Measurements from ENCODE around the gene FLNC.

The FLNC gene

GRCh38 chr7:128835231-128835751 lies 5.1 kb downstream of the FLNC start:
- H3K4me1 Mint-ChIP-seq, result peaks cover 29% of the 10 kb centered on the region
- peaks cover 52% of the 10 kb centered on the region for H3K27me3 Mint-ChIP-seq
- H3K27ac Mint-ChIP-seq, result no peak overlapping the region
- H3K9me3 Mint-ChIP-seq, result no peaks in the 10 kb centered on the region
- no peak overlapping the region for H3K4me3 Mint-ChIP-seq
- ATAC-seq, result no peak
- no peaks in the 10 kb centered on the region for H3K36me3 Mint-ChIP-seq

DNA sequence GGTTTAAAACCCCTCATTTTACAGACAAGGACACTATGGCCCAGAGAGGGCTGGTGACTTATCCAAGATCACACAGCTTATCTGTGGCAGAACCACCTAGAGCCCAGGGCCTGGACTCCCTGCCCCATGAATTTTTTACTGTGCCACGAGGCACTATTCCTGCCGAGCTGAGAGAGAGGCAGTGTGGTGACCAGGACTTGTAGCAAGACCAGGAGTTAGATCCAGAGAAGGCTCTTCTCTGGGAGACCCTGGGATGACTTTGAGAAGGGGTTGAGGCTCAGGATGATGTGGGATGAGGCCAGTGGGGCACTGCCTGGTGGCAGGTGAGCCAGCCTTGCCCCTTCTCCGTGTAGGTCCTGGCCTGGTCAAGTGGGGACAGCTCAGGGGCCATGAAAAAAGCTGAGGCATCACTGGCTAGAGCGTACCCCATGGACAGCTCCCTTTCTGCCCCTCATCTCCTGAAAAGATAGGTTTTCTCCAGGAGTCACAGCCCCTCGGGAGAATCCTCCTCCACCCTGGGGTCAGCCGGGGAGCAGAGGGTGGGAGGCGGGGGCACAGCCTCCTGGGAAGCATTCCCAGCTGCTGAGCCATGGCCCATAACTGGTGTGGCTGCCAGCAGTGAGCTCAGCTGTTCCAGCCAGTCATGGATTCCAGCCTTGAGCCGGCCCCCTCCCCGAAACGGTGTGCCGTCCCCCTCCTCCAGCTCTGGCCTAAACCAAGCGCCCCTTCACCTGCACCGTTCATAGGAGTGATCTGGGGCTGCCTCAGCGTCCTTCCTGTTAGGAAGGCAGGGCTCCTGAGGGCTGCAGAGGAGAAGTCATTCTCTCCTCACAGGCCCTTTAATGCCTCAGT lies 5.8 kb downstream of the FLNC start:
- ATAC-seq, result no peak
- H3K27me3 Mint-ChIP-seq, result peaks cover 51% of the 10 kb centered on the region
- no peaks in the 10 kb centered on the region for H3K9me3 Mint-ChIP-seq
- no peak overlapping the region for H3K4me3 Mint-ChIP-seq
- H3K4me1 Mint-ChIP-seq, result peaks cover 29% of the 10 kb centered on the region
- no peak overlapping the region for H3K27ac Mint-ChIP-seq
- H3K36me3 Mint-ChIP-seq, result no peaks in the 10 kb centered on the region

DNA sequence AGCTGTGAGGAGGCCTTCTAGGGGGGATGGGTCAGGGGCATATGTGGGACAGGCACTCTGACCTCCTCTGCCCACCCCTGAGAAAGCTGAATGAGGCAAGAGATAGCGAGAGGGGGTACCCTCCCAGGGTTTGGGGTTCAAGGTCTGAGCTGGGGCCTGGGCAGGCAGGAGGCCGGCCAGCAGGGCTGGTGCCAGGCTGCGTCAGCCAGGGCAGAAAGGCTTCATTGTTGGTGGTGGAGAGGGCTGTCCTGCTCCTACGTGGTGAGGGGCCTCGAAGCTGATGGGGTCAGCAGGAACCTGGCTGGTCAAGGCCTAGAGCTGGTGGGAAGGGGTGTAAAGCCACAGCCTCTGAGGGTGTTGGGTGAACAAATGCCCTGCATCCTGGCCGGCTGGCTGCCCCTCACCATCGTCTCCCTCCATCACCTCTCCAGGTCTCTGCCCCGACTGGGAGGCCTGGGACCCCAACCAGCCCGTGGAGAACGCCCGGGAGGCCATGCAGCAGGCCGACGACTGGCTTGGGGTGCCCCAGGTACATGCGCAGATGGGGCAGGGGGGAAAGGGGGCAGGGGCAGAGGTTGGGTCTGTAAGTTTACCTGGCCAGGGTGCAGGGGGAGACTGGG lies 6.6 kb downstream of the FLNC start:
- no peaks in the 10 kb centered on the region for H3K9me3 Mint-ChIP-seq
- H3K27me3 Mint-ChIP-seq, result peaks cover 43% of the 10 kb centered on the region
- no peaks in the 10 kb centered on the region for H3K36me3 Mint-ChIP-seq
- no peak for ATAC-seq
- no peak overlapping the region for H3K27ac Mint-ChIP-seq
- H3K4me3 Mint-ChIP-seq, result no peak overlapping the region
- peaks cover 29% of the 10 kb centered on the region for H3K4me1 Mint-ChIP-seq

GRCh38 chr7:128837521-128837921 lies 7.3 kb downstream of the FLNC start:
- no peak for ATAC-seq
- H3K27ac Mint-ChIP-seq, result no peak overlapping the region
- no peaks in the 10 kb centered on the region for H3K9me3 Mint-ChIP-seq
- peaks cover 36% of the 10 kb centered on the region for H3K27me3 Mint-ChIP-seq
- no peak overlapping the region for H3K4me3 Mint-ChIP-seq
- no peaks in the 10 kb centered on the region for H3K36me3 Mint-ChIP-seq
- H3K4me1 Mint-ChIP-seq, result peaks cover 27% of the 10 kb centered on the region

DNA sequence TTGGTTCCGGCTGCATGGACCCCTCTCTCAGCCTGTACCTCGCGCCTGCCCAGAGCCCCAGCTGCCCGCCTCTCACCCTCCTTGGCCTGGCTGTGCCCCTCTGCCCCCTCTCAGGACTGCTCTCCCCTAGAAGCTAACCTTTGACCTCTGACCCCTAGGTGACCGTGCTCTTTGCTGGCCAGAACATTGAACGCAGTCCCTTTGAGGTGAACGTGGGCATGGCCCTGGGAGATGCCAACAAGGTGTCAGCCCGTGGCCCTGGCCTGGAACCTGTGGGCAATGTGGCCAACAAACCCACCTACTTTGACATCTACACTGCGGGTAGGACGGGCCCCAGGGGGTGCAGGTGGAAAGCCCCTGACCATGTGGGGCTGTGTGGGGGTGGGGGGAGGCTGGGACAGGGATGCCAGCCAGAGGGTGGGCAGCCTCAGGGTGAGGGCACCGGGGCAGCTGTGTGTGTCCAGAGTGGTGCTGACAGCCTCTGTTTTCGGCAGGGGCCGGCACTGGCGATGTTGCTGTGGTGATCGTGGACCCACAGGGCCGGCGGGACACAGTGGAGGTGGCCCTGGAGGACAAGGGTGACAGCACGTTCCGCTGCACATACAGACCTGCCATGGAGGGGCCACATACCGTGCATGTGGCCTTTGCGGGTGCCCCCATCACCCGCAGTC lies 8.0 kb downstream of the FLNC start:
- Mint-ChIP-seq H3K27me3 (peaks cover 29% of the 10 kb centered on the region), H3K36me3 (no peaks in the 10 kb centered on the region), H3K27ac (no peak overlapping the region), H3K9me3 (no peaks in the 10 kb centered on the region), H3K4me1 (peaks cover 26% of the 10 kb centered on the region), H3K4me3 (no peak overlapping the region)
- no peak for ATAC-seq

- Mint-ChIP-seq H3K27me3 (peaks cover 24% of the 10 kb centered on the region), H3K4me3 (no peak overlapping the region), H3K27ac (no peak overlapping the region), H3K9me3 (no peaks in the 10 kb centered on the region), H3K4me1 (peaks cover 26% of the 10 kb centered on the region), H3K36me3 (no peaks in the 10 kb centered on the region)
- ATAC-seq, result no peak
These were observed 8.9 kb downstream of the FLNC start for GRCh38 chr7:128838981-128839731.

- Mint-ChIP-seq H3K4me3 (no peak overlapping the region), H3K27ac (no peak overlapping the region), H3K9me3 (no peaks in the 10 kb centered on the region), H3K4me1 (peaks cover 26% of the 10 kb centered on the region), H3K36me3 (no peaks in the 10 kb centered on the region), H3K27me3 (peaks cover 20% of the 10 kb centered on the region)
- ATAC-seq, result no peak
These were observed 9.6 kb downstream of the FLNC start for GRCh38 chr7:128839751-128840177.

DNA sequence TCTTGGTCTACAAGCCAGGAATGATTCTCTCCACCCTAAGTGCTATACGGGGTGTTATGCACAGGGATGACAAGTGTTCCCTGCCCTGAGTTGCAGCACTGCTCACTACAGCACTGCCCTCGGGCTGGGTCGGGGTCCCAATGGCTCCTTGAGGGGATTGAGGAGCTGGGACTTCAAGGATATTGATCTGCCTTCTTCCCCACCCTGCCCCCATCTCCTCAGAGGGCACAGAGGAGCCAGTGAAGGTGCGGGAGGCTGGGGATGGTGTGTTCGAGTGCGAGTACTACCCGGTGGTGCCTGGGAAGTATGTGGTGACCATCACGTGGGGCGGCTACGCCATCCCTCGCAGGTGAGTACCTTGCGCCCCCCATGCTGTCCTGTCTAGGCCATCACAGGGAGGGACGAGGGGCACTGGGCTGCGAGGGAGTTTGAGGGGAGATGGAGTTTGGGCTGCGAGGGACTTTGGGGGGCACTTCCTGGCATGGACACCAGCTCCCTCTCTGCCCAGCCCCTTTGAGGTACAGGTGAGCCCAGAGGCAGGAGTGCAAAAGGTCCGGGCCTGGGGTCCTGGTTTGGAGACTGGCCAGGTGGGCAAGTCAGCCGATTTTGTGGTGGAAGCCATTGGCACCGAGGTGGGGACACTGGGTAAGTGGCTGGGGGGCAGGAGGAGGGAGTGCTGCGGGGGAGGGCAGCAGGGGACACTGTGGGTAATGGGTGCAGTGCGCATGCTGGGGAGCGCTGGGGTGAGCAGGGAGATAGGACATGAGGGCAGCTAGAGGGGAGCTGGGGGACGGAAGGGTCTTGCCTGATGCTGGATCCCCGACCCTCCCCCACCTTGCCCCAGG lies 10.3 kb downstream of the FLNC start:
- no peak overlapping the region for H3K27ac Mint-ChIP-seq
- ATAC-seq, result no peak
- peaks cover 26% of the 10 kb centered on the region for H3K4me1 Mint-ChIP-seq
- no peak overlapping the region for H3K4me3 Mint-ChIP-seq
- no peaks in the 10 kb centered on the region for H3K9me3 Mint-ChIP-seq
- H3K27me3 Mint-ChIP-seq, result peaks cover 20% of the 10 kb centered on the region
- H3K36me3 Mint-ChIP-seq, result no peaks in the 10 kb centered on the region

GRCh38 chr7:128841171-128841690 lies 11.0 kb downstream of the FLNC start:
- H3K4me1 Mint-ChIP-seq, result peaks cover 26% of the 10 kb centered on the region
- no peaks in the 10 kb centered on the region for H3K9me3 Mint-ChIP-seq
- no peaks in the 10 kb centered on the region for H3K36me3 Mint-ChIP-seq
- no peak overlapping the region for H3K27ac Mint-ChIP-seq
- H3K4me3 Mint-ChIP-seq, result no peak overlapping the region
- peak; percentile 65 for ATAC-seq
- peaks cover 18% of the 10 kb centered on the region for H3K27me3 Mint-ChIP-seq

DNA sequence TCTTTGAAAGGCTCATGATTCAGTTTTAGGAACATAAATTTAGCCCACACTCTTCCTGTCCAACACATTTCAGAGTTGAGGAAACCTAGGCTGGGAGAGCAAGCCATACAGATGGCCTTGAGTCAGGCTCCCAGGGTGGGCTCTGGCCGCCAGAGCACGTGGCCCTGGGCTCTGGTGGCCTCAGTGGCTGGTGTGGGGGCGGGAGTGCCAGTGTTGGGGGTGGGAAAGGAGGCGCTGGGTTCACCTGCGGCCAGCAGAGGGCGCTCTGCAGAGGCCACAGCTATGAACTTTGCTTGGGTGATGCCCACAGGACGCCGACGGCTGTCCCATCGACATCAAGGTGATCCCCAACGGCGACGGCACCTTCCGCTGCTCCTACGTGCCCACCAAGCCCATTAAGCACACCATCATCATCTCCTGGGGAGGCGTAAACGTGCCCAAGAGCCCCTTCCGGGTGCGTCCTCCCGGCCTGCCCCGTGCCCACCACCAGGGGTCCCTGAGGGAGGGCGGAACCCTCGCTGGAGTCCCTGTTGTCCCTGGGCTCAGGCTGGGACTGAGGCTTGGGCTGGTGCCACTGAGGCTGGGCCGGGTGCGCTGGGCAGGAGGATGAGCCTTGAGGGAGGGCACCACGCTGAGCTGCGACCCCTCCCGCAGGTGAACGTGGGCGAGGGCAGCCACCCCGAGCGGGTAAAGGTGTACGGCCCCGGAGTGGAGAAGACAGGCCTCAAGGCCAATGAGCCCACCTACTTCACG lies 11.9 kb downstream of the FLNC start:
- Mint-ChIP-seq H3K9me3 (no peaks in the 10 kb centered on the region), H3K36me3 (no peaks in the 10 kb centered on the region), H3K27me3 (peaks cover 10% of the 10 kb centered on the region), H3K4me1 (peaks cover 26% of the 10 kb centered on the region), H3K27ac (no peak overlapping the region), H3K4me3 (no peak overlapping the region)
- ATAC-seq, result no peak

- Mint-ChIP-seq H3K9me3 (no peaks in the 10 kb centered on the region), H3K27ac (no peak overlapping the region), H3K4me3 (no peak overlapping the region), H3K27me3 (peaks cover 10% of the 10 kb centered on the region), H3K36me3 (no peaks in the 10 kb centered on the region), H3K4me1 (peaks cover 26% of the 10 kb centered on the region)
- ATAC-seq, result no peak
These were observed 12.8 kb downstream of the FLNC start for GRCh38 chr7:128842674-128843641.

GRCh38 chr7:128843938-128844621 lies 13.9 kb downstream of the FLNC start:
- no peaks in the 10 kb centered on the region for H3K9me3 Mint-ChIP-seq
- no peak overlapping the region for H3K27ac Mint-ChIP-seq
- no peak for ATAC-seq
- H3K36me3 Mint-ChIP-seq, result no peaks in the 10 kb centered on the region
- H3K4me1 Mint-ChIP-seq, result peaks cover 26% of the 10 kb centered on the region
- no peak overlapping the region for H3K4me3 Mint-ChIP-seq
- H3K27me3 Mint-ChIP-seq, result peaks cover 10% of the 10 kb centered on the region

Measured in stimulated activated memory B cell treated with anti-CD40 and anti-IgM and Interleukin-4, amounts not matched to agents 10 μg/mL and 1 μg/mL and 100 μg/mL, for 72 hours (primary cell).